Panc1 (cell line): ENCODE results near the gene KIAA1958. TPM values are rescaled to one million over a fixed set of nuclear protein-coding genes. Genes with fewer than 3 reads are reported as not detected.

ENCODE experiments used
- ATAC-seq: fragments of 200-7000 bp; cut with Tn5 transposase; 2 replicates; pipeline ENCODE4 v1.9.1; 2020; ENCODE audit warnings: mild to moderate bottlenecking, moderate library complexity
- BruUV-seq: library from RNA; stranded (reverse); fragments of 400-500 nt; replicated peaks from 2 replicates; lab custom pipeline; 2021; lab: Mats Ljungman, UMichigan
- CTCF ChIA-PET: fragments of 300-600 bp; sonication (Branson Sonifier 250); formaldehyde crosslinking; loops from one replicate; lab custom pipeline; 2022; ENCODE audit warnings: antibody characterized with exemption; lab: Charles Lee
- POLR2A ChIA-PET: fragments of 300-600 bp; sonication (Branson Sonifier 250); formaldehyde crosslinking; loops from one replicate; lab custom pipeline; 2022; ENCODE audit warnings: antibody characterized with exemption; lab: Charles Lee
- DNase-seq: peaks from one replicate; pipeline ENCODE4 v3.0.0-alpha.2; 2010; ENCODE audit warnings: low read depth, low spot score
- H3K27ac ChIP-seq: 2 replicates; pipeline ENCODE4 v1.5.1; 2011; ENCODE audit warnings: mild to moderate bottlenecking, low read length, inconsistent platforms
- H3K27me3 ChIP-seq: fragments of 200-500 bp; sonication (Bioruptor generic); 2 replicates; pipeline ENCODE4 v1.6.0; 2014; ENCODE audit warnings: low read length, inconsistent platforms; ENCODE audit not compliant: control insufficient read depth, insufficient read depth
- H3K36me3 ChIP-seq: fragments of 200-500 bp; sonication (Bioruptor generic); 2 replicates; pipeline ENCODE4 v1.5.1; 2014; ENCODE audit warnings: inconsistent platforms, mild to moderate bottlenecking, low read length, moderate library complexity; ENCODE audit not compliant: control insufficient read depth, insufficient read depth
- H3K4me1 ChIP-seq: 2 replicates; pipeline ENCODE4 v1.5.1; 2011; ENCODE audit warnings: inconsistent platforms, mild to moderate bottlenecking, low read length, moderate library complexity; ENCODE audit not compliant: control insufficient read depth, insufficient read depth
- H3K4me3 ChIP-seq, 2 experiments: 2 replicates each; pipeline ENCODE4 v1.5.1; 2011 to 2012; ENCODE audit warnings: low read depth in 2 of 2, low read length in 2 of 2, mild to moderate bottlenecking in 2 of 2, inconsistent platforms in 1 of 2, moderate library complexity in 1 of 2
- H3K9me3 ChIP-seq: fragments of 200-500 bp; sonication (Bioruptor generic); 2 replicates; pipeline ENCODE4 v1.5.1; 2014; ENCODE audit warnings: low read depth, mild to moderate bottlenecking, inconsistent platforms, low read length, moderate library complexity; ENCODE audit not compliant: control insufficient read depth, insufficient read depth
- POLR2AphosphoS5 ChIP-seq: IDR thresholded peaks from 2 replicates; pipeline ENCODE4 v1.6.1; 2012; ENCODE audit warnings: mild to moderate bottlenecking, low read depth, low read length, moderate library complexity
- REST ChIP-seq, 2 experiments: IDR thresholded peaks; 2 replicates each; pipeline ENCODE4 v1.6.1; 2011 to 2012; ENCODE audit warnings: low read depth in 2 of 2, control low read depth in 1 of 2, low read length in 1 of 2, mild to moderate bottlenecking in 1 of 2, moderate library complexity in 1 of 2; ENCODE audit not compliant: insufficient read depth in 1 of 2
- SIN3A ChIP-seq: IDR thresholded peaks from 2 replicates; pipeline ENCODE4 v1.6.1; 2012; ENCODE audit warnings: low read depth, mild to moderate bottlenecking, low read length, moderate library complexity, borderline replicate concordance; ENCODE audit not compliant: insufficient read depth
- TCF7L2 ChIP-seq: IDR thresholded peaks from 2 replicates; pipeline ENCODE4 v1.6.1; 2011; ENCODE audit warnings: mild to moderate bottlenecking, low read depth, low read length, inconsistent platforms
- in situ Hi-C: cut with HindIII; loops from 2 replicates; pipeline ENCODE4 v1.10.0; 2016; ENCODE audit warnings: low sequenced_read_pairs, low pct_unique_long_range_greater_than_20kb
- intact Hi-C: fragments of 100-400 bp; cut with micrococcal nuclease; formaldehyde crosslinking; loops from one replicate; pipeline ENCODE4 v1.10.0; 2022; ENCODE audit not compliant: unreplicated experiment
- total RNA-seq: library from RNA; stranded (reverse); gene quantifications from one replicate; pipeline ENCODE4 v1.2.1, GENCODE V29; 2021; ENCODE audit not compliant: unreplicated experiment

KIAA1958 gene
- total RNA-seq, 1 experiment from 2014 or later: 10.4 TPM

GRCh38 chr9:112717661-112718331 is 231.2 kb downstream of the KIAA1958 start, which contains the start of gene INIP:
INIP (minus strand) TSS chr9:112718117; CDS start chr9:112716485, 1,632 bp downstream.
- no peaks in the 10 kb centered on the region for H3K27me3 ChIP-seq
- in situ Hi-C loops (no loop called here), intact Hi-C loops (loop anchor here (10.0 kb wide), 1 partner anchor 77 kb away; no protein-coding TSS in a partner anchor)
- POLR2A ChIA-PET: interaction anchor here (0.6 kb wide), 3 partner anchors 56 to 1383 kb away, joined by 3 read pairs; no protein-coding TSS in a partner anchor
- ATAC-seq (peak; percentile 98), DNase-seq (peak; percentile 70)
- H3K36me3 ChIP-seq: no peaks in the 10 kb centered on the region
- peak within 1 kb of the TSS; percentile 89 for H3K27ac ChIP-seq
- H3K9me3 ChIP-seq: no peaks in the 10 kb centered on the region
- no peak for TF ChIP-seq REST (IDR thresholded peaks at IDR 0.05; ENCODE audit: insufficient read depth in 1 of 2, low read depth in 2 of 2, low read length in 1 of 2)
- peak; percentile 90; the same call in 1 of the 2 replicates for TF ChIP-seq SIN3A
- TF ChIP-seq POLR2AphosphoS5: peak; percentile 64; the same call in 1 of the 2 replicates
- no peak for TF ChIP-seq TCF7L2
- peak within 1 kb of the TSS; percentile 91 to 93 for H3K4me3 ChIP-seq
- CTCF ChIA-PET: interaction anchor here (0.6 to 1.0 kb wide), 5 partner anchors 11 to 1852 kb away, joined by 3 to 5 read pairs (median 3); no protein-coding TSS in a partner anchor
- no peaks in the 10 kb centered on the region; the same call in 1 of the 2 replicates for H3K4me1 ChIP-seq
- BruUV-seq: TSS peak; percentile 94

Other genes with a start within 250 kb of the KIAA1958 start
- gene PTBP3, start 153.2 kb upstream of the KIAA1958 start, total RNA-seq: 82.5 TPM
- gene HSDL2, start 106.7 kb upstream of the KIAA1958 start, total RNA-seq: 32.2 TPM
- gene INIP, start 231.3 kb downstream of the KIAA1958 start, total RNA-seq: 20.0 TPM